GM23338 (cell line): ENCODE data around the gene NCDN.

Experiments used
- EZH2 ChIP-seq: fragments of 200-600 bp; sonication (generic); IDR thresholded peaks from one replicate; pipeline ENCODE4 v1.8.0; 2017; ENCODE audit warnings: antibody characterized with exemption, mild to moderate bottlenecking, low read depth; ENCODE audit not compliant: unreplicated experiment
- EZH2phosphoT487 ChIP-seq: fragments of 200-600 bp; sonication (generic); IDR thresholded peaks from one replicate; pipeline ENCODE4 v1.8.1; 2018; ENCODE audit warnings: antibody characterized with exemption; ENCODE audit not compliant: unreplicated experiment
- POLR2AphosphoS5 ChIP-seq: IDR thresholded peaks from 2 replicates; pipeline ENCODE4 v1.6.1; 2016; ENCODE audit warnings: antibody characterized with exemption, low read depth
- REST ChIP-seq: IDR thresholded peaks from one replicate; pipeline ENCODE4 v1.6.1; 2018; ENCODE audit warnings: antibody characterized with exemption; ENCODE audit not compliant: unreplicated experiment
- ZNF114 ChIP-seq: fragments of 250-450 bp; sonication (Bioruptor Pico); IDR thresholded peaks from 2 replicates; pipeline ENCODE4 v1.5.0; 2020; ENCODE audit warnings: mild to moderate bottlenecking, moderate library complexity
- ZNF331 ChIP-seq: fragments of 250-450 bp; sonication (Bioruptor Pico); IDR thresholded peaks from 2 replicates; pipeline ENCODE4 v1.5.0; 2020; ENCODE audit warnings: low read depth, mild to moderate bottlenecking, moderate library complexity
- TF ChIP-seq, protein P1 (sequence below), 2 experiments: fragments of 200-600 bp in 1 of 2; sonication (generic) in 1 of 2; conservative IDR thresholded peaks; 2 replicates each; pipeline versions ENCODE4 v1.5.1 to v1.6.1; 2016 to 2017; ENCODE audit warnings: antibody characterized with exemption in 2 of 2, low read depth in 2 of 2, mild to moderate bottlenecking in 2 of 2, moderate library complexity in 1 of 2
- TF ChIP-seq, protein P2 (sequence below): fragments of 250-450 bp; sonication (Bioruptor Pico); IDR thresholded peaks from 2 replicates; pipeline ENCODE4 v1.5.0; 2020; ENCODE audit warnings: mild to moderate bottlenecking, moderate library complexity
- TF ChIP-seq, protein P3 (sequence below): IDR thresholded peaks from 2 replicates; pipeline ENCODE4 v1.6.1; 2016; ENCODE audit warnings: antibody characterized with exemption

DNA sequence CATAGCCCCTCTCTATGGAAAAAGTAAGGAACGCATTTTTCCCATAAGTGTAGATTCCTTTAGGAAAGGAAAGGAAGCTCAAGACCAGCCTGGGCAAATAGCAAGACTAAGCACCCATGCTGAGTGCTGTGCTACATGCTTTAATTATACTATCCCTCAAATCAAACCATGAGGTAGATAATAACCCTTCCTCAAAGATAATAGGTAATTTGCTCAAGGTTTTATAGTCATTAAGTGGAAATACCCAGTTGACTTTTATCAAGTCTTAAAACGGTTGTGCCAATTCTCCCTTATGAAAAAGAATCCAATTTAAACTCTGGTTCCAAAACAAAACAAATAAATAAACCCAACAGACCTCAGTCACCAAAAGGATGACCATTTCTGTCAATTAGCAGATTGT, 3.7 kb upstream of the NCDN start:
- TF ChIP-seq, protein P1, sequence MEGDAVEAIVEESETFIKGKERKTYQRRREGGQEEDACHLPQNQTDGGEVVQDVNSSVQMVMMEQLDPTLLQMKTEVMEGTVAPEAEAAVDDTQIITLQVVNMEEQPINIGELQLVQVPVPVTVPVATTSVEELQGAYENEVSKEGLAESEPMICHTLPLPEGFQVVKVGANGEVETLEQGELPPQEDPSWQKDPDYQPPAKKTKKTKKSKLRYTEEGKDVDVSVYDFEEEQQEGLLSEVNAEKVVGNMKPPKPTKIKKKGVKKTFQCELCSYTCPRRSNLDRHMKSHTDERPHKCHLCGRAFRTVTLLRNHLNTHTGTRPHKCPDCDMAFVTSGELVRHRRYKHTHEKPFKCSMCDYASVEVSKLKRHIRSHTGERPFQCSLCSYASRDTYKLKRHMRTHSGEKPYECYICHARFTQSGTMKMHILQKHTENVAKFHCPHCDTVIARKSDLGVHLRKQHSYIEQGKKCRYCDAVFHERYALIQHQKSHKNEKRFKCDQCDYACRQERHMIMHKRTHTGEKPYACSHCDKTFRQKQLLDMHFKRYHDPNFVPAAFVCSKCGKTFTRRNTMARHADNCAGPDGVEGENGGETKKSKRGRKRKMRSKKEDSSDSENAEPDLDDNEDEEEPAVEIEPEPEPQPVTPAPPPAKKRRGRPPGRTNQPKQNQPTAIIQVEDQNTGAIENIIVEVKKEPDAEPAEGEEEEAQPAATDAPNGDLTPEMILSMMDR (conservative IDR thresholded peaks at IDR 0.05; ENCODE audit: low read depth in 2 of 2) = no peak
- TF ChIP-seq REST (no peak), EZH2 (no peak), ZNF114 (no peak), EZH2phosphoT487 (no peak), ZNF331 (no peak), POLR2AphosphoS5 (no peak)
- TF ChIP-seq, protein P2, sequence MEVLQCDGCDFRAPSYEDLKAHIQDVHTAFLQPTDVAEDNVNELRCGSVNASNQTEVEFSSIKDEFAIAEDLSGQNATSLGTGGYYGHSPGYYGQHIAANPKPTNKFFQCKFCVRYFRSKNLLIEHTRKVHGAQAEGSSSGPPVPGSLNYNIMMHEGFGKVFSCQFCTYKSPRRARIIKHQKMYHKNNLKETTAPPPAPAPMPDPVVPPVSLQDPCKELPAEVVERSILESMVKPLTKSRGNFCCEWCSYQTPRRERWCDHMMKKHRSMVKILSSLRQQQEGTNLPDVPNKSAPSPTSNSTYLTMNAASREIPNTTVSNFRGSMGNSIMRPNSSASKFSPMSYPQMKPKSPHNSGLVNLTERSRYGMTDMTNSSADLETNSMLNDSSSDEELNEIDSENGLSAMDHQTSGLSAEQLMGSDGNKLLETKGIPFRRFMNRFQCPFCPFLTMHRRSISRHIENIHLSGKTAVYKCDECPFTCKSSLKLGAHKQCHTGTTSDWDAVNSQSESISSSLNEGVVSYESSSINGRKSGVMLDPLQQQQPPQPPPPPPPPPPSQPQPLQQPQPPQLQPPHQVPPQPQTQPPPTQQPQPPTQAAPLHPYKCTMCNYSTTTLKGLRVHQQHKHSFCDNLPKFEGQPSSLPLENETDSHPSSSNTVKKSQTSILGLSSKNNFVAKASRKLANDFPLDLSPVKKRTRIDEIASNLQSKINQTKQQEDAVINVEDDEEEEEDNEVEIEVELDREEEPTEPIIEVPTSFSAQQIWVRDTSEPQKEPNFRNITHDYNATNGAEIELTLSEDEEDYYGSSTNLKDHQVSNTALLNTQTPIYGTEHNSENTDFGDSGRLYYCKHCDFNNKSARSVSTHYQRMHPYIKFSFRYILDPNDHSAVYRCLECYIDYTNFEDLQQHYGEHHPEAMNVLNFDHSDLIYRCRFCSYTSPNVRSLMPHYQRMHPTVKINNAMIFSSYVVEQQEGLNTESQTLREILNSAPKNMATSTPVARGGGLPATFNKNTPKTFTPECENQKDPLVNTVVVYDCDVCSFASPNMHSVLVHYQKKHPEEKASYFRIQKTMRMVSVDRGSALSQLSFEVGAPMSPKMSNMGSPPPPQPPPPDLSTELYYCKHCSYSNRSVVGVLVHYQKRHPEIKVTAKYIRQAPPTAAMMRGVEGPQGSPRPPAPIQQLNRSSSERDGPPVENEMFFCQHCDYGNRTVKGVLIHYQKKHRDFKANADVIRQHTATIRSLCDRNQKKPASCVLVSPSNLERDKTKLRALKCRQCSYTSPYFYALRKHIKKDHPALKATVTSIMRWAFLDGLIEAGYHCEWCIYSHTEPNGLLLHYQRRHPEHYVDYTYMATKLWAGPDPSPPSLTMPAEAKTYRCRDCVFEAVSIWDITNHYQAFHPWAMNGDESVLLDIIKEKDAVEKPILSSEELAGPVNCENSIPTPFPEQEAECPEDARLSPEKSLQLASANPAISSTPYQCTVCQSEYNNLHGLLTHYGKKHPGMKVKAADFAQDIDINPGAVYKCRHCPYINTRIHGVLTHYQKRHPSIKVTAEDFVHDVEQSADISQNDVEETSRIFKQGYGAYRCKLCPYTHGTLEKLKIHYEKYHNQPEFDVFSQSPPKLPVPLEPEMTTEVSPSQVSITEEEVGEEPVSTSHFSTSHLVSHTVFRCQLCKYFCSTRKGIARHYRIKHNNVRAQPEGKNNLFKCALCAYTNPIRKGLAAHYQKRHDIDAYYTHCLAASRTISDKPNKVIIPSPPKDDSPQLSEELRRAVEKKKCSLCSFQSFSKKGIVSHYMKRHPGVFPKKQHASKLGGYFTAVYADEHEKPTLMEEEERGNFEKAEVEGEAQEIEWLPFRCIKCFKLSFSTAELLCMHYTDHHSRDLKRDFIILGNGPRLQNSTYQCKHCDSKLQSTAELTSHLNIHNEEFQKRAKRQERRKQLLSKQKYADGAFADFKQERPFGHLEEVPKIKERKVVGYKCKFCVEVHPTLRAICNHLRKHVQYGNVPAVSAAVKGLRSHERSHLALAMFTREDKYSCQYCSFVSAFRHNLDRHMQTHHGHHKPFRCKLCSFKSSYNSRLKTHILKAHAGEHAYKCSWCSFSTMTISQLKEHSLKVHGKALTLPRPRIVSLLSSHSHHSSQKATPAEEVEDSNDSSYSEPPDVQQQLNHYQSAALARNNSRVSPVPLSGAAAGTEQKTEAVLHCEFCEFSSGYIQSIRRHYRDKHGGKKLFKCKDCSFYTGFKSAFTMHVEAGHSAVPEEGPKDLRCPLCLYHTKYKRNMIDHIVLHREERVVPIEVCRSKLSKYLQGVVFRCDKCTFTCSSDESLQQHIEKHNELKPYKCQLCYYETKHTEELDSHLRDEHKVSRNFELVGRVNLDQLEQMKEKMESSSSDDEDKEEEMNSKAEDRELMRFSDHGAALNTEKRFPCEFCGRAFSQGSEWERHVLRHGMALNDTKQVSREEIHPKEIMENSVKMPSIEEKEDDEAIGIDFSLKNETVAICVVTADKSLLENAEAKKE (CRISPR knock-in tag) = no peak
- TF ChIP-seq, protein P3, sequence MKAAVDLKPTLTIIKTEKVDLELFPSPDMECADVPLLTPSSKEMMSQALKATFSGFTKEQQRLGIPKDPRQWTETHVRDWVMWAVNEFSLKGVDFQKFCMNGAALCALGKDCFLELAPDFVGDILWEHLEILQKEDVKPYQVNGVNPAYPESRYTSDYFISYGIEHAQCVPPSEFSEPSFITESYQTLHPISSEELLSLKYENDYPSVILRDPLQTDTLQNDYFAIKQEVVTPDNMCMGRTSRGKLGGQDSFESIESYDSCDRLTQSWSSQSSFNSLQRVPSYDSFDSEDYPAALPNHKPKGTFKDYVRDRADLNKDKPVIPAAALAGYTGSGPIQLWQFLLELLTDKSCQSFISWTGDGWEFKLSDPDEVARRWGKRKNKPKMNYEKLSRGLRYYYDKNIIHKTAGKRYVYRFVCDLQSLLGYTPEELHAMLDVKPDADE = no peak
